NT2/D1 (cell line): ENCODE measurements around the gene TRIM22.

Experiments used
- SUZ12 ChIP-seq: IDR thresholded peaks from 2 replicates; pipeline ENCODE4 v1.6.1; 2011; ENCODE audit not compliant: insufficient read length, insufficient read depth; ENCODE audit errors: extremely low read depth
- YY1 ChIP-seq: IDR thresholded peaks from 2 replicates; pipeline ENCODE4 v1.6.1; 2011; ENCODE audit not compliant: insufficient read length, insufficient read depth
- ZNF274 ChIP-seq: IDR thresholded peaks from 2 replicates; pipeline ENCODE4 v1.6.1; 2011; ENCODE audit warnings: mild to moderate bottlenecking, low read depth, low read length

GRCh38 chr11:5701055-5701577, 11.5 kb downstream of the TRIM22 start:
- TF ChIP-seq SUZ12 (no peak), YY1 (no peak), ZNF274 (no peak)
